GM12874 (cell line): ENCODE measurements around the gene COL19A1.
A peak's percentile ranks its signal among the peaks of the same experiment; 100 is the strongest.

ENCODE experiments used
- TF ChIP-seq, protein P1 (sequence below): IDR thresholded peaks from 2 replicates; pipeline ENCODE4 v1.5.1; 2011; ENCODE audit warnings: low read depth, mild to moderate bottlenecking, control low read depth, low read length, moderate library complexity; ENCODE audit not compliant: insufficient read depth

COL19A1 gene

DNA sequence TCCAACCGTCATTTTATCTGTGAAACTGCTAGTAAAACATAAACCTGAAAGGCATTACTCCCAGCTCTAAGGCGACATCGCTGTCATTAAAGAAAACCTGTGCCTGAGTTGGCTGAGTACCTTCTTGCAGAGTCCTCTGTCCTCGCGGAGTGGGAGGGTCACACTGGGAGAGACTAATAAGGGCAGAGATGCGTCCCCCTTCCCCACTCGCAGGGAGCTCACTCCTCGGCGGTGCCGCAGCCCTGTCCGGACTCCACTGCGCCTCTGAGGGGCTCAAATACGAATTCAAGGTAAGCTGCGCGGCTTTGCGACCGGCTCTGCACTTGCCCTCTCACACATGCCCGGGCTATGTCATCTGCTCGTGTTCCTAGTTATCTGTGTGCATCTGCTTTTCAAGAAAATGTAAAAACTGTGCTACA, at the start of gene COL19A1:
Gene COL19A1, plus strand, starts transcription at position 206 of the 419 bp plus-strand sequence. CDS start 13,012 bp downstream, outside the sequence.
- TF ChIP-seq, protein P1, sequence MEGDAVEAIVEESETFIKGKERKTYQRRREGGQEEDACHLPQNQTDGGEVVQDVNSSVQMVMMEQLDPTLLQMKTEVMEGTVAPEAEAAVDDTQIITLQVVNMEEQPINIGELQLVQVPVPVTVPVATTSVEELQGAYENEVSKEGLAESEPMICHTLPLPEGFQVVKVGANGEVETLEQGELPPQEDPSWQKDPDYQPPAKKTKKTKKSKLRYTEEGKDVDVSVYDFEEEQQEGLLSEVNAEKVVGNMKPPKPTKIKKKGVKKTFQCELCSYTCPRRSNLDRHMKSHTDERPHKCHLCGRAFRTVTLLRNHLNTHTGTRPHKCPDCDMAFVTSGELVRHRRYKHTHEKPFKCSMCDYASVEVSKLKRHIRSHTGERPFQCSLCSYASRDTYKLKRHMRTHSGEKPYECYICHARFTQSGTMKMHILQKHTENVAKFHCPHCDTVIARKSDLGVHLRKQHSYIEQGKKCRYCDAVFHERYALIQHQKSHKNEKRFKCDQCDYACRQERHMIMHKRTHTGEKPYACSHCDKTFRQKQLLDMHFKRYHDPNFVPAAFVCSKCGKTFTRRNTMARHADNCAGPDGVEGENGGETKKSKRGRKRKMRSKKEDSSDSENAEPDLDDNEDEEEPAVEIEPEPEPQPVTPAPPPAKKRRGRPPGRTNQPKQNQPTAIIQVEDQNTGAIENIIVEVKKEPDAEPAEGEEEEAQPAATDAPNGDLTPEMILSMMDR, result 0 out of 2 replicates have a peak, but pooled peaks have one; percentile 2

DNA sequence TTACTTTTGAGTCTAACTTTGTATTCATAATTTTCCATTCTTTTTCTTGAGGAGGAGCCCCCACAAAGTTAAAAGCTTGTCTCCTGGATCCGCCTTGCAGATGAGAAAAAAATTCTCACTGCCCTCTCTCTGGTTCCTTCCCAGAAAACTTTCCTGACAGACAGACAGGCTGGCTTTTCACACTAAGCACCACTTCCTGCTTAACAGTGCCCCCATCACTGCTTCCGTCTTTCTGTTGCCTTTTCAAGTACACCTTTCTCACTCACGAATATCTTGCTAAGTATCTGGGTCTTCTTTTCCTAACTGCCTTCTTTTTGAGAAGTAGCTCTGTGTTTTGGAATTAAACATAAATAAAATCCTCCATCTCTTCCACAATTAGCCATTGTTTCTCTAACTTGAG, 49.8 kb upstream of the COL19A1 start:
- TF ChIP-seq, protein P1, result no peak

DNA sequence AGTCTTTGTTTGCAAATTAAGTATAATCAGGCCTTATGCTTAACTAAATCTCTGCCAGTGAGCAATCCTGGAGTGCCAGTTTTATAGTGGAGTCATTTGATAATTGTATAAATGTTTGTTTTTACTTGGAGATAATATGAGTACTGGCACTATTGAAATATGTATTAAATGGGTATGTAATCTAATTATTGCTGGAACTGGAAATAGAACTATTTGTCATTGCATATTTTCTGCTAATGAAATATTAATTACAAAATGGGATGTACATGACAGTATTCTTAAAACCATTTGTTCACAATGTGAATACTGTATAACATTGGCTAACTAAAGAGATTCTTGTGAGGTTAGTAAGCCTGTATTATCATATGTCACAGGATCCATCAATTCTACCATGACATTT, 49.0 kb upstream of the COL19A1 start:
- TF ChIP-seq, protein P1, result no peak

DNA sequence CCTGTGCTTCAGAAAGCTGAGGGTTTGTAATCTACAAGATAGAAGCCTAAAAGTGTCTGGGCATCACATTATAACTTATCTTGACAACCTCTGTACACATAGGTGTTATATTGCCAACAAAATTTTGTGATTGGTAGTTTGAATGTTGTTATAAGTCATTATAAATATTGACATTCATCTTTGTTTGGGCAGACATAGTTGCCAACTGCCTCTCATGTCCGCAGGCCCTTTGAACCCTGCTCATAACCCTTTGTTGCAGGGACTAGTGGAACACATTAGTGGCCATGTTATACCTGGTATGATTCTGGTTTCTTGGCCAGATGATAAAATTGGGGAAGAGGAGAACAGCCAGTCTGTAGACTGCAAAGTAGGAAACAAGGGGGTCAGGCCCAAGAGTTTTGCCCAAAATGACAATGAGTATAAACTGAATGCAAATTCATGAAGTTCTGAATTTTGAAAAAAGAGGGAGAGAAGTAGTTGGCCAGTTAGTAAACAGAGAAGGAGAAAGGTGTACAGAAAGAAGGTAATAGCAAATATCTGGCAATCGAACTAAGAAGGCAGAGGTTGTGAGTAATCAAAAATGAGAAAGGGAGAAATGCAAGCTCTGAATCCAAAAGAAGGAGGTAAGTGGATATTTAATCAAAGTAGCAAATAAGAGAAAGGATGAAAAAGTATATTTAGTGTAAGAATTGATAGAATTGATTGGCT, 48.0 kb upstream of the COL19A1 start:
- TF ChIP-seq, protein P1, result no peak

DNA sequence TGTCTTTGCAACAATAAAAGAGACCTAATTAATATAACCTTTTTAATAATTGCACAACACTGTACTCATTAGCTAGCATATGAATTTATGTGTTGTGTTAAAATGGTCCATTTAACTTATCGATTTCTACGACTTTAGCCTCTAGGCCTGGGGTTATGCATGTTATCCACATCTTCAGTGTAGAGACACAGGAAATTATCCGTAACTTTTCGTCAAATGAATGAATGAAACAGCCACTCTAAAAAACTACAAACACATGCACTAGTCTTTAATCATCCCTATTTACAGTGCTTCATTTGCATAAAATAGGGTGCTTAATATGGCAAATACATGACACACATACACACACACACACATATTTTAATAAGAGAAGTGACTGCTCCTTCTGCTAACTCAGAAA, 47.2 kb upstream of the COL19A1 start:
- TF ChIP-seq, protein P1, result no peak

DNA sequence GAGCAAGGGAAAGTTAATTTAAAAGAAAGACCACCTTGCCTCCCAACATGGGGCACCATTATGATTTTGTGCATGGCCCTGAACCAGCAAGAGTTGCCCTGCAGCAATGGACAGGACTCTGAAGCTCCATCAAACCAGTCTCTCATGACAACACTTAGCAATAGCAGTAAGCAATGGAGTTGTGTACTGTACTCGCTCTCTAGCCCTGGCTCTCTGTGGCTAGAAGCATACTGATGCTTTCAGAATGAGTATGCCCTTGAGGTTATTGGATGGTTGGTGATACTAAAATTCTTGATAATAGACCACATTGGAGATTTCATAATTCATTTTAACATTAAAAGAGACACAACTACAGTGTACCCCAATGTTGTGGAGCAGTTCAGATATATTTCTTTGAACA, 46.3 kb upstream of the COL19A1 start:
- TF ChIP-seq, protein P1, result no peak

DNA sequence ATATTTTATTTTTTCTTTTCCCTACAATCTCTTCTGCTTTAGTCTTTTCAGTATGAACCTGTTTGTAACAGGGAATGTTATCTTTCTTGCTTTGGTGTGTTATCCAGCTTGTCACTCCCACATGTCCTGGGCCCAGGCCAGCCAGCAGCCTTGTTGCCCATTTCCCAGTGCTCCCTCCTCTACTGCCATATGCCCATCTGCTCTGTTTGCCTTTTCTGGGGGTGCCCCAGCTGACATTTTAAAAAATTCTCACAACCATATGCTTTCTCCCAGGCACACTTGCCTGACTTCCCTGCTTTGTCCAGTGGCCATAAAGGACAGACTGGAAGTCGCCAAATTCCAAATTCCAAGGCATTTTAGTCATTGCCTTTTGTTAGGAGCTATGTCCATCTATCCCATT, 45.9 kb upstream of the COL19A1 start:
- TF ChIP-seq, protein P1, result no peak
